Activated CD8-positive, alpha-beta memory T cell treated with anti-CD3 and anti-CD28 coated beads for 1 hour (primary cell): Measurements from ENCODE around the gene L3MBTL2.
A peak's percentile ranks its signal among the peaks of the same experiment; 100 is the strongest.

Experiments used
- DNase-seq, 2 donors: peaks; one replicate each; pipeline ENCODE4 v3.0.0-alpha.2; 2020; ENCODE audit warnings: low read depth in 1 of 2; ENCODE audit errors: extremely low read depth in 1 of 2

L3MBTL2 gene

GRCh38 chr22:41206719-41207118 is 1.6 kb downstream of the L3MBTL2 start:
- DNase-seq = no peak

GRCh38 chr22:41215409-41215808 is 10.3 kb downstream of the L3MBTL2 start:
- no peak for DNase-seq

GRCh38 chr22:41215926-41216325 is 10.8 kb downstream of the L3MBTL2 start:
- DNase-seq = no peak

GRCh38 chr22:41216984-41217383 is 11.9 kb downstream of the L3MBTL2 start:
- DNase-seq = no peak

- DNase-seq = no peak
Measured at GRCh38 chr22:41217553-41218157, 12.5 kb downstream of the L3MBTL2 start.

- no peak for DNase-seq
Measured at GRCh38 chr22:41222846-41223507, 17.9 kb downstream of the L3MBTL2 start.

GRCh38 chr22:41223535-41223934 is 18.4 kb downstream of the L3MBTL2 start:
- no peak for DNase-seq

- DNase-seq = no peak
Measured at GRCh38 chr22:41226723-41227655, 21.9 kb downstream of the L3MBTL2 start.

GRCh38 chr22:41229215-41229614 is 24.1 kb downstream of the L3MBTL2 start:
- no peak for DNase-seq

GRCh38 chr22:41229730-41230400 is 24.8 kb downstream of the L3MBTL2 start:
- DNase-seq = no peak

- DNase-seq = no peak
Measured at GRCh38 chr22:41230401-41230785, 25.3 kb downstream of the L3MBTL2 start.

- DNase-seq = no peak
Measured at GRCh38 chr22:41231369-41231768, 26.3 kb downstream of the L3MBTL2 start.

GRCh38 chr22:41234815-41235695 is 29.9 kb downstream of the L3MBTL2 start:
- DNase-seq = no peak

- DNase-seq = no peak
Measured at GRCh38 chr22:41237036-41237706, 32.1 kb downstream of the L3MBTL2 start.

GRCh38 chr22:41237707-41238569 is 32.8 kb downstream of the L3MBTL2 start:
- peak; percentile 56 to 69 for DNase-seq

- DNase-seq = no peak
Measured at GRCh38 chr22:41238570-41239442, 33.7 kb downstream of the L3MBTL2 start.

GRCh38 chr22:41239443-41240128 is 34.5 kb downstream of the L3MBTL2 start:
- no peak for DNase-seq
